ENCODE measurements around the gene GPR137B.

DNA sequence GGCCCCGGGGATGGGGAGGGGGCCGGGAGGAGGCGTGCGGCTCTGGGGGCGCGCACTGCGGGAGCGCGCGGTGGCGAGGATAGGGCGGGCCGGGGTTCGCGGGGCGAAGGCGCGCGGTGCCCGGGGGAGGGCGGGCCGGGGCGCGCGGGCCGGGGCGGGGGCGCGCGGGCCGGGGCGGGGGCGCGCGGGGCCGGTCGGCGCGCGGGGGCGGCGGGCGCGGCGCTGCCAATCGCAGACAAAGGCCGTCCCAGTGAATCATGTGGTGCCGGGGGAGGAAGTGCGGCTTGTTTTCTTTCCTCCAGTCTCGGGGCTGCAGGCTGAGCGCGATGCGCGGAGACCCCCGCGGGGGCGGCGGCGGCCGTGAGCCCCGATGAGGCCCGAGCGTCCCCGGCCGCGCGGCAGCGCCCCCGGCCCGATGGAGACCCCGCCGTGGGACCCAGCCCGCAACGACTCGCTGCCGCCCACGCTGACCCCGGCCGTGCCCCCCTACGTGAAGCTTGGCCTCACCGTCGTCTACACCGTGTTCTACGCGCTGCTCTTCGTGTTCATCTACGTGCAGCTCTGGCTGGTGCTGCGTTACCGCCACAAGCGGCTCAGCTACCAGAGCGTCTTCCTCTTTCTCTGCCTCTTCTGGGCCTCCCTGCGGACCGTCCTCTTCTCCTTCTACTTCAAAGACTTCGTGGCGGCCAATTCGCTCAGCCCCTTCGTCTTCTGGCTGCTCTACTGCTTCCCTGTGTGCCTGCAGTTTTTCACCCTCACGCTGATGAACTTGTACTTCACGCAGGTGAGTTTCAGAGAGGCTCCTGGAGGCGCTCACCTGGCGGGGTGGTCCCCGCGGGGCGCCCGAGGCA is at the start of gene GPR137B:
- TF ChIP-seq SUZ12 (IDR thresholded peaks at IDR 0.05; ENCODE audit: extremely low read depth, insufficient read depth, insufficient read length): no peak
- no peak for TF ChIP-seq YY1 (IDR thresholded peaks at IDR 0.05; ENCODE audit: insufficient read depth, insufficient read length)
